HL-60 (cell line): ENCODE results near the gene FBN1.

Experiments
- DNase-seq, 2 experiments: peaks; one replicate each; pipeline ENCODE4 v3.0.0-alpha.2; 2010 to 2020; ENCODE audit warnings: low read depth in 1 of 2, low spot score in 1 of 2
- H3K27ac ChIP-seq: fragments of 250-450 bp; sonication (Bioruptor Pico); replicated peaks from 2 replicates; pipeline ENCODE4 v1.5.1; 2020; ENCODE audit warnings: mild to moderate bottlenecking, moderate library complexity
- H3K27me3 ChIP-seq: fragments of 250-450 bp; sonication (Bioruptor Pico); 2 replicates; pipeline ENCODE4 v1.5.1; 2021; ENCODE audit warnings: mild to moderate bottlenecking, moderate library complexity; ENCODE audit not compliant: insufficient read depth, poor library complexity, severe bottlenecking
- H3K4me3 ChIP-seq: replicated peaks from 2 replicates; pipeline ENCODE4 v1.5.1; 2011; ENCODE audit warnings: mild to moderate bottlenecking, control low read depth, low read length; ENCODE audit not compliant: insufficient read depth
- GABPA ChIP-seq: IDR thresholded peaks from 2 replicates; pipeline ENCODE4 v1.6.1; 2012; ENCODE audit warnings: low read depth
- POLR2AphosphoS5 ChIP-seq: IDR thresholded peaks from 2 replicates; pipeline ENCODE4 v1.6.1; 2012; ENCODE audit warnings: low read depth
- SPI1 ChIP-seq: IDR thresholded peaks from 2 replicates; pipeline ENCODE4 v1.6.1; 2012; ENCODE audit warnings: low read depth, mild to moderate bottlenecking, borderline replicate concordance
- TF ChIP-seq, protein P1 (sequence below): IDR thresholded peaks from one replicate; pipeline ENCODE4 v1.5.1; 2011; ENCODE audit warnings: low read length, control low read depth, inconsistent platforms; ENCODE audit not compliant: insufficient read depth
- TF ChIP-seq, protein P2 (sequence below): IDR thresholded peaks from 2 replicates; pipeline ENCODE4 v1.6.1; 2012; ENCODE audit warnings: low read depth; ENCODE audit not compliant: insufficient replicate concordance

The FBN1 gene

DNA sequence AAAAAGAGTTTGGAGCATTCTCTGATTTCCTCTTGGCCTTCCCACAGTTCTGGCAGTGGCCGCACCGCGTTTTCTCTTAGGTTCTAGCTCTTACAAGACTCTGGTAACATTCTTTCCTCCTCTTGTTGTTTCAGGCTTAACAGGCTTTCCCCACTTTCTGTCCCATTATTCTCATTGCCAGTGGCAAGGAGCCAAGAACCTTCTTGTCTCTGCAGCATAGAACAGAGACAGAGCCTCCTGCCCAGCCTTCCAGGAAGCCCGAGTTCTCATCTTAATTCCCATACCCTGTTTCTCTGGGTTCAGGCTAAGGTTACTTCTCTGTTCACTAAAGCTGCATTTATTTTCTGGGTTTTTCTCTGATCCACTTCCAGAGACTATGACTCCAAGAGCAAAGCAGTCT is 253.2 kb downstream of the FBN1 start:
- no peak for DNase-seq
- Histone ChIP-seq H3K4me3 (no peak overlapping the region), H3K27ac (no peak overlapping the region), H3K27me3 (no peaks in the 10 kb centered on the region)
- TF ChIP-seq, protein P1, sequence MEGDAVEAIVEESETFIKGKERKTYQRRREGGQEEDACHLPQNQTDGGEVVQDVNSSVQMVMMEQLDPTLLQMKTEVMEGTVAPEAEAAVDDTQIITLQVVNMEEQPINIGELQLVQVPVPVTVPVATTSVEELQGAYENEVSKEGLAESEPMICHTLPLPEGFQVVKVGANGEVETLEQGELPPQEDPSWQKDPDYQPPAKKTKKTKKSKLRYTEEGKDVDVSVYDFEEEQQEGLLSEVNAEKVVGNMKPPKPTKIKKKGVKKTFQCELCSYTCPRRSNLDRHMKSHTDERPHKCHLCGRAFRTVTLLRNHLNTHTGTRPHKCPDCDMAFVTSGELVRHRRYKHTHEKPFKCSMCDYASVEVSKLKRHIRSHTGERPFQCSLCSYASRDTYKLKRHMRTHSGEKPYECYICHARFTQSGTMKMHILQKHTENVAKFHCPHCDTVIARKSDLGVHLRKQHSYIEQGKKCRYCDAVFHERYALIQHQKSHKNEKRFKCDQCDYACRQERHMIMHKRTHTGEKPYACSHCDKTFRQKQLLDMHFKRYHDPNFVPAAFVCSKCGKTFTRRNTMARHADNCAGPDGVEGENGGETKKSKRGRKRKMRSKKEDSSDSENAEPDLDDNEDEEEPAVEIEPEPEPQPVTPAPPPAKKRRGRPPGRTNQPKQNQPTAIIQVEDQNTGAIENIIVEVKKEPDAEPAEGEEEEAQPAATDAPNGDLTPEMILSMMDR = no peak
- TF ChIP-seq POLR2AphosphoS5 (no peak), SPI1 (no peak), GABPA (no peak)
- TF ChIP-seq, protein P2, sequence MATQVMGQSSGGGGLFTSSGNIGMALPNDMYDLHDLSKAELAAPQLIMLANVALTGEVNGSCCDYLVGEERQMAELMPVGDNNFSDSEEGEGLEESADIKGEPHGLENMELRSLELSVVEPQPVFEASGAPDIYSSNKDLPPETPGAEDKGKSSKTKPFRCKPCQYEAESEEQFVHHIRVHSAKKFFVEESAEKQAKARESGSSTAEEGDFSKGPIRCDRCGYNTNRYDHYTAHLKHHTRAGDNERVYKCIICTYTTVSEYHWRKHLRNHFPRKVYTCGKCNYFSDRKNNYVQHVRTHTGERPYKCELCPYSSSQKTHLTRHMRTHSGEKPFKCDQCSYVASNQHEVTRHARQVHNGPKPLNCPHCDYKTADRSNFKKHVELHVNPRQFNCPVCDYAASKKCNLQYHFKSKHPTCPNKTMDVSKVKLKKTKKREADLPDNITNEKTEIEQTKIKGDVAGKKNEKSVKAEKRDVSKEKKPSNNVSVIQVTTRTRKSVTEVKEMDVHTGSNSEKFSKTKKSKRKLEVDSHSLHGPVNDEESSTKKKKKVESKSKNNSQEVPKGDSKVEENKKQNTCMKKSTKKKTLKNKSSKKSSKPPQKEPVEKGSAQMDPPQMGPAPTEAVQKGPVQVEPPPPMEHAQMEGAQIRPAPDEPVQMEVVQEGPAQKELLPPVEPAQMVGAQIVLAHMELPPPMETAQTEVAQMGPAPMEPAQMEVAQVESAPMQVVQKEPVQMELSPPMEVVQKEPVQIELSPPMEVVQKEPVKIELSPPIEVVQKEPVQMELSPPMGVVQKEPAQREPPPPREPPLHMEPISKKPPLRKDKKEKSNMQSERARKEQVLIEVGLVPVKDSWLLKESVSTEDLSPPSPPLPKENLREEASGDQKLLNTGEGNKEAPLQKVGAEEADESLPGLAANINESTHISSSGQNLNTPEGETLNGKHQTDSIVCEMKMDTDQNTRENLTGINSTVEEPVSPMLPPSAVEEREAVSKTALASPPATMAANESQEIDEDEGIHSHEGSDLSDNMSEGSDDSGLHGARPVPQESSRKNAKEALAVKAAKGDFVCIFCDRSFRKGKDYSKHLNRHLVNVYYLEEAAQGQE = no peak

DNA sequence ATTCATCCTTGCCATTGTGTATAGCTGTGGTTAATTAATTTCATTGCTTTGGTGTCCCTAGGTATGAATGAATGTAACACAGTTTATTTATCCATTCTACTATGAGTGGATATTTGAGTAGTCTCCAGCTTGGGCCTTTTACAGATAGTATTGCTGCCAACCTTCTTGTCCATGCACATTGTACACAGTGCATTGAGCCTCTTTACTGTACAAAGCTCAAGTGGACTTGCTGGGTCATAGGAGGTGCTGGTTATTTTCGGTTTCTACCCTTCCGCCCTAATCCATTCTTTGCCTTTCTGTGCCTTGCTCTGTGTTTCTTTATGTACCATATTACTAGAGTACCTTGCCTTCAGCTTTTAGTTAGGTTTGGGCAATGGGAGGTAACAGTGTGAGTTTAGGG is 253.6 kb downstream of the FBN1 start:
- Histone ChIP-seq H3K27me3 (no peaks in the 10 kb centered on the region), H3K4me3 (no peak overlapping the region), H3K27ac (no peak overlapping the region)
- DNase-seq = no peak
- TF ChIP-seq, protein P2 = no peak
- no peak for TF ChIP-seq SPI1
- TF ChIP-seq POLR2AphosphoS5 = no peak
- no peak for TF ChIP-seq GABPA
- TF ChIP-seq, protein P1 = no peak

DNA sequence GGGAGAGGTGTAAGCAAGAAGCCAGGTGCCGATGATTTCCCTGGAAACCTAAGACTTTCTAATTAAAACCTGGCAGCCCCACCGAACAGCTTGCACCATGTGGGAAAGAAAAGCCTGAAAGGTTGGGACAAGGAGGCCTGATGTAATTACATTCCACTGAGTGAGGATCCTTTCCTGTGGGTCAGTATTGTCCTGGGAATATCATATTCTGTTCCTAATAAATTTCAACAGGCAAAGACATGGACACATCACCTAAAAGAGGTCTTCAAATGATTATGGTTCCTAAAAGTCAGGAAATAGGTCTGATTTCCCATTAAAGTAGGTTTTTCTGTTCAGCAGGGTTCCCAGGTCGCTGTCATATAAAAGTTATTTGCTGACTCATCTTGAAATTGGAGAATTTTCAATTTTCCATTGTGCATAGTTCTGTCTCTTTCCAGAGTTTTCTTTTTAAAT is 255.8 kb downstream of the FBN1 start:
- no peak for DNase-seq
- no peak overlapping the region for H3K27ac ChIP-seq
- no peaks in the 10 kb centered on the region for H3K27me3 ChIP-seq
- no peak overlapping the region for H3K4me3 ChIP-seq
- TF ChIP-seq GABPA = no peak
- no peak for TF ChIP-seq POLR2AphosphoS5
- TF ChIP-seq, protein P2 = no peak
- TF ChIP-seq, protein P1 = no peak
- no peak for TF ChIP-seq SPI1
